ENCODE measurements around the gene PALS1.

- TF ChIP-seq CTCF (IDR thresholded peaks at IDR 0.05) (no peak), POLR2A (IDR thresholded peaks at IDR 0.05) (no peak)
These were observed 29.0 kb downstream of the PALS1 start for GRCh38 chr14:67270145-67270753.
